22Rv1 (cell line): ENCODE data around the gene ATP11B.

ENCODE experiments used
- H3K27ac ChIP-seq: fragments of 450-650 bp; 2 replicates; pipeline ENCODE4 v1.5.1; 2017
- ZFX ChIP-seq: fragments of 450-650 bp; IDR thresholded peaks from 2 replicates; pipeline ENCODE4 v1.6.1; 2017; ENCODE audit warnings: antibody characterized with exemption, borderline replicate concordance
- TF ChIP-seq, protein P1 (sequence below): fragments of 450-650 bp; IDR thresholded peaks from 2 replicates; pipeline ENCODE4 v1.5.1; 2017; ENCODE audit warnings: mild to moderate bottlenecking

Gene ATP11B

DNA sequence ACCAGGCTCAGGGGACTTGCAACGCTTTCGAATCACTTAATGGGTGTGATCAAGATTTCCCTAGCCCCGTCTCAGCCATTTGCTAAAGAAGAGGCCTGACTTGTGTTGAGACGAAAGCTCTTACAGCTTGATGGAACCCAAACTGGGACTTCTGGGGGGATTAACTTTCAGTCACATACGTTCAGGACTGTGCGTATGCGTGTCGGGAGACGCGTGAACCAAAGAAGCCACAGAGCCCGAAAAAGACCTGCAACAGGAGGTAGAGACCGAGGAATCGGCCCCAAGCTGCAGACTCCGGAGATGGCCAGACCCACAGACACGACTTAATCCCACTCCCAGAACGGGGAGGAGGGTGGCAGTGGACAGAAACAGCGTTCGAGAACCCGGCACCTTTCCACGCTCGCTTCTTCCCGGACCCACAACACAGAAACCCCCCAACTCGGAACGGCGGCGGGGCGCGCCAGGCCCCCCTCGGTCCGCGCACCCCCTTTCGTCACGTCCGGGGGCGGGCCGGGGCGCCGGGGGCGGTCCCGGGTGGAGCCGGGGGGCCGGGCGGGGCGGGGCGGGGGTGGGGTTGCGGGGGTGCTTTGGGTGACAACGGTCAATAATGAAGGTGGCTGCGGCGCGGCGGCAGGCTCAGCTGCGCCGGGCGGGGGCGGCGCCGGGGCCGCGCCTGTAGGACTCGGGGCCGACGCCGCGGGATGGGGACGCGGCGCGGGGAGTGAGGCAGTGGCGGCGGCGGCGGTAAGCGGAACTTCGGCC, at the start of gene ATP11B:
Gene ATP11B, plus strand, starts transcription at position 604 of the 762 bp plus-strand sequence. CDS start 256 bp downstream, outside the sequence.
- TF ChIP-seq, protein P1, sequence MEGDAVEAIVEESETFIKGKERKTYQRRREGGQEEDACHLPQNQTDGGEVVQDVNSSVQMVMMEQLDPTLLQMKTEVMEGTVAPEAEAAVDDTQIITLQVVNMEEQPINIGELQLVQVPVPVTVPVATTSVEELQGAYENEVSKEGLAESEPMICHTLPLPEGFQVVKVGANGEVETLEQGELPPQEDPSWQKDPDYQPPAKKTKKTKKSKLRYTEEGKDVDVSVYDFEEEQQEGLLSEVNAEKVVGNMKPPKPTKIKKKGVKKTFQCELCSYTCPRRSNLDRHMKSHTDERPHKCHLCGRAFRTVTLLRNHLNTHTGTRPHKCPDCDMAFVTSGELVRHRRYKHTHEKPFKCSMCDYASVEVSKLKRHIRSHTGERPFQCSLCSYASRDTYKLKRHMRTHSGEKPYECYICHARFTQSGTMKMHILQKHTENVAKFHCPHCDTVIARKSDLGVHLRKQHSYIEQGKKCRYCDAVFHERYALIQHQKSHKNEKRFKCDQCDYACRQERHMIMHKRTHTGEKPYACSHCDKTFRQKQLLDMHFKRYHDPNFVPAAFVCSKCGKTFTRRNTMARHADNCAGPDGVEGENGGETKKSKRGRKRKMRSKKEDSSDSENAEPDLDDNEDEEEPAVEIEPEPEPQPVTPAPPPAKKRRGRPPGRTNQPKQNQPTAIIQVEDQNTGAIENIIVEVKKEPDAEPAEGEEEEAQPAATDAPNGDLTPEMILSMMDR, result no peak
- TF ChIP-seq ZFX, result no peak
- 0 out of 2 replicates have a peak within 1 kb of the TSS, but pooled peaks have one; percentile 21 for H3K27ac ChIP-seq

DNA sequence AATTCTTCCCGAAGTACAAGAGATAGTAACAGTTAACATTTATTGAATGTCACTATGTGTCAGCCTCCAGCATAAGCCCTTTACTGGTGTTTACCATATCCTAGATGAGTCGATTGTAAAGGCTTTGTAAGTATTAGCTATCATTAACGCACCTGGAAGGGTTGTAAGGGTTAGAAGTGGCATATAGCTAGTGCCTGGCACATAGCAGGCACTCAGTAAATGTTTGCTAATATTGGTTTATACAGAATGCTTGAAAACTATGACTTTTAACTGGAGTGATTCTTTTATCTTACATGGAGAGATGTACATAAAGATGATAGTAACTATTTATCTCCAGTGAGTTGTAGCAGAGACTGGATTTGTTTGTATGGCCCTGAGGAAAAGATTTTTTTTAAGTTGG, 46.3 kb upstream of the ATP11B start:
- no peak overlapping the region for H3K27ac ChIP-seq
- TF ChIP-seq ZFX, result no peak
- TF ChIP-seq, protein P1, result no peak

- no peak overlapping the region for H3K27ac ChIP-seq
- TF ChIP-seq, protein P1, result no peak
- TF ChIP-seq ZFX, result no peak
Measured at GRCh38 chr3:182755308-182755707, 38.0 kb upstream of the ATP11B start.

GRCh38 chr3:182755712-182756111, 37.6 kb upstream of the ATP11B start:
- TF ChIP-seq ZFX, result no peak
- TF ChIP-seq, protein P1, result no peak
- H3K27ac ChIP-seq, result no peak overlapping the region

GRCh38 chr3:182760576-182761164, 32.6 kb upstream of the ATP11B start:
- TF ChIP-seq ZFX, result no peak
- TF ChIP-seq, protein P1, result no peak
- H3K27ac ChIP-seq, result no peak overlapping the region

DNA sequence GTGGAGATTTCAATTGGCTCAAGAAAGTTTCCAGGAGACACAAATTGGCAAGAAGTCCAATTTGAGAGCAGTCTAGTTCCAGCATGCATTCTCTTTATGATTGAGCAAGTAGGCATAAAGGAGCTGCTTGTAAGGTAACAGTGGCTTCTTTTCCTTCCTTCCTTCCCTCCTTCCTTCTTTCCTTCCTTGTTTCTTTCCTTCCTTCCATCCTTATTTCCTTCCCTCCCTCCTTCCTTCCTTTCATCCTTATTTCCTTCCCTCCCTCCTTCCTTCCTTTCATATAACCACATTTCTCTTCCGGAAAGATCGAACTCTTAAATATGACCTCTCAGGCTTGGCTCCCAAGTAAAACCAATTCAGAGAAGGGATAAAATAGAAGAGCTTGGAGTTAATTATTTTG, 29.4 kb upstream of the ATP11B start:
- no peak overlapping the region for H3K27ac ChIP-seq
- no peak for TF ChIP-seq ZFX
- TF ChIP-seq, protein P1, result no peak

DNA sequence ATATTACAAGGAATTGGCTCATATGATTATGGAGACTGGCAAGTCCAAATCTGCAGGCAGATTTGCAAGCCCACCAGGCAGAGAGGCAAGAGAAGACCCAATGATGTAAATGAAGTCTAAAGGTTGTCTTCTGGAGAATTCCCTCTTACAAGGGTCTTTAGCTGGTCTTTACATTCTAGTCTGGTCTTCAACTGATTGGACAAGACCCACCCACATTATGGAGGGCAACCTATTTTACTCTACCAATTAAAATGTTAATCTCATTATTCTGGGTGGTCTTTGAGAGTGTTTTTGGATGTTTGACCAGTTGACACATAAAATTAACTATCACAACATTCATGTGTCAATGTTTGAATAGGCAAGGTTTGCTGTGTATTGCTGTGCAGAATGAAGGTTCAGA, 28.0 kb upstream of the ATP11B start:
- TF ChIP-seq, protein P1, result no peak
- no peak for TF ChIP-seq ZFX
- no peak overlapping the region for H3K27ac ChIP-seq
